PFSK-1 (cell line): ENCODE results near the gene MNX1.

Experiments
- FOXP2 ChIP-seq: optimal IDR thresholded peaks from 2 replicates; pipeline ENCODE3; 2011; ENCODE audit warnings: borderline replicate concordance, control low read depth, inconsistent platforms; ENCODE audit not compliant: insufficient read depth; ENCODE audit errors: extremely low read length, extremely low read depth
- POLR2AphosphoS5 ChIP-seq: IDR thresholded peaks from 2 replicates; pipeline ENCODE4 v1.6.1; 2012; ENCODE audit warnings: low read depth, mild to moderate bottlenecking, control low read depth, low read length, moderate library complexity
- SIN3A ChIP-seq: IDR thresholded peaks from 2 replicates; pipeline ENCODE4 v1.6.1; 2012; ENCODE audit warnings: mild to moderate bottlenecking, low read length, moderate library complexity, borderline replicate concordance; ENCODE audit not compliant: insufficient read depth
- TAF1 ChIP-seq: IDR thresholded peaks from 2 replicates; pipeline ENCODE4 v1.6.1; 2012; ENCODE audit warnings: low read length, control low read depth, borderline replicate concordance; ENCODE audit not compliant: insufficient read depth
- TF ChIP-seq, protein P1 (sequence below), 2 experiments: IDR thresholded peaks; 2 replicates each; pipeline versions ENCODE4 v1.6.1 to v1.8.0; 2011 to 2012; ENCODE audit warnings: low read depth in 2 of 2, low read length in 2 of 2, control low read depth in 1 of 2, inconsistent platforms in 1 of 2, mild to moderate bottlenecking in 1 of 2, moderate library complexity in 1 of 2; ENCODE audit not compliant: insufficient read depth in 1 of 2

MNX1 gene

GRCh38 chr7:157016352-157017041, 6.0 kb upstream of the MNX1 start:
- no peak for TF ChIP-seq TAF1
- TF ChIP-seq, protein P1, sequence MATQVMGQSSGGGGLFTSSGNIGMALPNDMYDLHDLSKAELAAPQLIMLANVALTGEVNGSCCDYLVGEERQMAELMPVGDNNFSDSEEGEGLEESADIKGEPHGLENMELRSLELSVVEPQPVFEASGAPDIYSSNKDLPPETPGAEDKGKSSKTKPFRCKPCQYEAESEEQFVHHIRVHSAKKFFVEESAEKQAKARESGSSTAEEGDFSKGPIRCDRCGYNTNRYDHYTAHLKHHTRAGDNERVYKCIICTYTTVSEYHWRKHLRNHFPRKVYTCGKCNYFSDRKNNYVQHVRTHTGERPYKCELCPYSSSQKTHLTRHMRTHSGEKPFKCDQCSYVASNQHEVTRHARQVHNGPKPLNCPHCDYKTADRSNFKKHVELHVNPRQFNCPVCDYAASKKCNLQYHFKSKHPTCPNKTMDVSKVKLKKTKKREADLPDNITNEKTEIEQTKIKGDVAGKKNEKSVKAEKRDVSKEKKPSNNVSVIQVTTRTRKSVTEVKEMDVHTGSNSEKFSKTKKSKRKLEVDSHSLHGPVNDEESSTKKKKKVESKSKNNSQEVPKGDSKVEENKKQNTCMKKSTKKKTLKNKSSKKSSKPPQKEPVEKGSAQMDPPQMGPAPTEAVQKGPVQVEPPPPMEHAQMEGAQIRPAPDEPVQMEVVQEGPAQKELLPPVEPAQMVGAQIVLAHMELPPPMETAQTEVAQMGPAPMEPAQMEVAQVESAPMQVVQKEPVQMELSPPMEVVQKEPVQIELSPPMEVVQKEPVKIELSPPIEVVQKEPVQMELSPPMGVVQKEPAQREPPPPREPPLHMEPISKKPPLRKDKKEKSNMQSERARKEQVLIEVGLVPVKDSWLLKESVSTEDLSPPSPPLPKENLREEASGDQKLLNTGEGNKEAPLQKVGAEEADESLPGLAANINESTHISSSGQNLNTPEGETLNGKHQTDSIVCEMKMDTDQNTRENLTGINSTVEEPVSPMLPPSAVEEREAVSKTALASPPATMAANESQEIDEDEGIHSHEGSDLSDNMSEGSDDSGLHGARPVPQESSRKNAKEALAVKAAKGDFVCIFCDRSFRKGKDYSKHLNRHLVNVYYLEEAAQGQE (IDR thresholded peaks at IDR 0.05; ENCODE audit: insufficient read depth in 1 of 2, low read depth in 2 of 2, low read length in 2 of 2) = no peak
- TF ChIP-seq SIN3A = no peak
- no peak for TF ChIP-seq FOXP2
- no peak for TF ChIP-seq POLR2AphosphoS5

DNA sequence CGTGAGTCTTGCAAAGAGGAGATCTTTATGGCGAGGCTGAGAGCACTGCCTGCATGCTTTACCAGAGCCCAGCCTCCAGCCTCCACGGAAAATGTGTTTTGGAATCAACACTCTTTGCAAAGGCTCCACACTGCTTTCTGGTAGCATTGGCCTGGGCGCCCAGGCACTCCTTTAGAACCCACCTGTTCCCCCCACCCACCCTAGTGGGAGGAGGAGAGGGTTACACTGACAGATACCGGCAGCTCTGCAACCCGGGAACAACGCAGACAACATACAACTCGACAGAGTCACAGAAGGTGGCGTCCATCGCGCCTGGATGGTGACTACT, 5.5 kb upstream of the MNX1 start:
- no peak for TF ChIP-seq TAF1
- no peak for TF ChIP-seq POLR2AphosphoS5
- TF ChIP-seq, protein P1 (IDR thresholded peaks at IDR 0.05; ENCODE audit: insufficient read depth in 1 of 2, low read depth in 2 of 2, low read length in 2 of 2) = no peak
- TF ChIP-seq FOXP2 = no peak
- no peak for TF ChIP-seq SIN3A

GRCh38 chr7:157014635-157015555, 4.4 kb upstream of the MNX1 start:
- no peak for TF ChIP-seq FOXP2
- TF ChIP-seq, protein P1 (IDR thresholded peaks at IDR 0.05; ENCODE audit: insufficient read depth in 1 of 2, low read depth in 2 of 2, low read length in 2 of 2) = no peak
- no peak for TF ChIP-seq SIN3A
- TF ChIP-seq TAF1 = no peak
- TF ChIP-seq POLR2AphosphoS5 = no peak

- no peak for TF ChIP-seq FOXP2
- no peak for TF ChIP-seq TAF1
- no peak for TF ChIP-seq SIN3A
- TF ChIP-seq, protein P1 (IDR thresholded peaks at IDR 0.05; ENCODE audit: insufficient read depth in 1 of 2, low read depth in 2 of 2, low read length in 2 of 2) = no peak
- no peak for TF ChIP-seq POLR2AphosphoS5
These were observed 3.4 kb upstream of the MNX1 start for GRCh38 chr7:157013602-157014549.
